D721Med (cell line): ENCODE data around the gene DCHS1.
A peak's percentile ranks its signal among the peaks of the same experiment; 100 is the strongest.
"Not testable (repeated sequence)": the region's sequence is repeated elsewhere in the genome, so short reads cannot be mapped to it uniquely, and the experiment has no call there.

ENCODE experiments used
- DNase-seq: peaks from one replicate; pipeline ENCODE4 v3.0.0; 2011; ENCODE audit warnings: low spot score; ENCODE audit not compliant: insufficient read length
- FAIRE-seq: peaks from 2 replicates; lab custom pipeline; 2011; peaks lifted over from hg19 to GRCh38; lab: Jason Lieb, UNC
- CTCF ChIP-seq: IDR thresholded peaks from 2 replicates; pipeline ENCODE4 v1.5.1; 2012; ENCODE audit warnings: mild to moderate bottlenecking, control low read depth; ENCODE audit not compliant: insufficient read depth; ENCODE audit errors: missing control alignments

Gene DCHS1

GRCh38 chr11:6687876-6688275 lies 32.3 kb upstream of the DCHS1 start:
- TF ChIP-seq CTCF, result no peak
- no peak for FAIRE-seq
- DNase-seq, result no peak

DNA sequence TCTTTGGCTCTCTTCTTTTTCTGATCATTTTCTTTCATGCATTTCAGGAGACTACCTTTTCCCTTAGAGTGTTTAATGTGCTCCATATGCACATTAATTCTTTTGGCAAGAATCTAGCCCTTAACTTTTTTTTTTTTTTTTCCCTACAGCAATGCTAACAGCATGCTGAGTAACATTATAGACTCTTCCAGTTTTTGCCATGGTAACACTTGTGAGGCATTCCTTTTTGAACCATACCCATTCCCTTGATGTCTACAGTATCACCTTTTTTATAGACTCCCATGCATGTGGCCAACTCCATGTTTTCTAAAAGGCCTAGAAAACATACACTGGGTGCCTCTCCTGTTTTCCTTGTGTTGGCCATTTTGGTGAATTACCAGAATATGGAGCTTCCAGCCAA lies 30.4 kb upstream of the DCHS1 start:
- TF ChIP-seq CTCF, result no peak
- no peak for DNase-seq
- FAIRE-seq, result no peak

GRCh38 chr11:6684068-6684467 lies 28.5 kb upstream of the DCHS1 start:
- not testable (repeated sequence) for FAIRE-seq, DNase-seq

DNA sequence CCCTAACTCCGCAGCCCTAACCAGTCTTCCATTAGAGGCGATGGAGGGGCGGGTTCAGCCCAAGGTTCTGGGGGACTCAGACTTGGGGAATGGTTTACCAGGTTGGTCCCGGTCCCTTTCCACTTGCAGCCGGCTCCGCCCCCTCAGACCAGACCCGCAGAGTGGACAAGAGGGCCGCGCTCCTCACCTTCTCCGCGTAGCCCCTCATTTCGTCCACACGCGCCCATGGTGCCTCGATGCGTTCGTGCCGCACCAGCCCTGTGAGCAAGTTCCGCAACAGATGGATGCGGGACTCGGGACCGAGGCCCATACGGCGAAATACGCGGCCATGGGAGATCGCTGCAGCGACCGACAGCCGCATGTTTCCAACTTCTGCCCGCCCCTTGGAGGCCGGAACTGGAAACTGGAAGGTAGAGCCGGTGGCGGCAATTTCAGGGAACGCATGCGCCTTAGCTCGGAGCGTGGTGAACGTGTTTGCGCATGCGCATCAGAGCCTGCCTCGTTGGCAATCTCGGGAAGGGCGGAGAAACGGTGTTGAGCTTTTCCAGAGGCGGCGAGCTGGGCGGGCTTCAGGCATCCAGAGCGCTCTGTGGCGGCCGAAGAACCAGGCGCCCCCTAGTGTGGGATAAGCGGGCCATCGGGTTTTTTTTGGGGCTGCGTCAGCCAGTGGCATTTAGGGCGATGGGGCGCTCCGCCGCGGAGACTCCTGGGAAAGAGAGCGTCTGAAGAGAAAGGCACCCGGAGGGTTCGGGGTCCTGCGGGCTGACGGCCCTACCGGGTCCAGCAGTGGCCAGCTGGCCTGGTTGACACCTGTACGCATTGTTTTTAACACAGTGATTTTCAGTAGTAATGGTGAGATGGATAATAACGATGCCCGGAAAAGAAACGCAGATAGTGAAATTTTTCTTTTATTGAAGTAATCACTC lies 27.6 kb upstream of the DCHS1 start, which contains the start of gene MRPL17:
Gene MRPL17 (minus strand): TSS at position 405 of the 926 bp plus-strand sequence. CDS start 44 bp downstream, at position 361.
- FAIRE-seq (no peak), DNase-seq (peak; percentile 58)
- TF ChIP-seq CTCF, result peak; percentile 75

DNA sequence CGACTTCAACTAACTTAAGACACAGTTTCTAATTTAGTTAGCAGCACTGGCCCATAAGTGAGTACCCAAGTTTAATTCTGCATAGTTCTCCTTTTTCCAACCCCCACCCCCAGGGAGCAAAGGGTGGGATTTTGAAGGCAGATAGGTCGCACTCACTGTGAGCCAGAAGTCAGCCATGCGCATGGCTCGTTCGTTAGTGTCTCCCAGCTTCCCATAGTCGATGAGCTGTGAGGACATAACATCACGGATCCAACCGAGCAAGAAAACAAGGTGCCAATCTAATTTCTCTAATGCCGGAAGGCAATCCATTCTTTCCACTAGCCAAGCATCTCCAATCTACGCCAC lies 27.0 kb upstream of the DCHS1 start:
- FAIRE-seq (no peak), DNase-seq (no peak)
- no peak for TF ChIP-seq CTCF

- FAIRE-seq (no peak), DNase-seq (no peak)
- no peak for TF ChIP-seq CTCF
Measured at GRCh38 chr11:6681949-6682348, 26.3 kb upstream of the DCHS1 start.

- no peak for TF ChIP-seq CTCF
- FAIRE-seq (no peak), DNase-seq (no peak)
Measured at GRCh38 chr11:6681505-6681904, 25.9 kb upstream of the DCHS1 start.

DNA sequence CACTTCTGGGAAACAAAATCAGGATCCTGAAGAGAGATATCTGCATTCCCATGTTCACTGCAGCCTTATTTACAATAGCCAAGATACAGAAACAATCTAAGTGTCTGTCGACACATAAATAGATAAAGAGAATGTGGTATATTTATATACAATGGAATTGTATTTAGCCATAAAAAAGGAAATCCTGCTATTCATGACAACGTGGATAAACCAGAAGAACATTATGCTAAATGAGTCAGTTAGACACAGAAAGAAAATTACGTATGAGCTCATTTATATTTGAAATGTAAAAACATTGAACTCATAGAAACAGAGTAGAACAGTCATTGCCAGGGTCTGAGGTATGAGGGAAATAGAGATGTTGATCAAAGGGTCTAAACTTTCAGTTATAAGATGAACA lies 21.4 kb upstream of the DCHS1 start:
- FAIRE-seq (no peak), DNase-seq (no peak)
- TF ChIP-seq CTCF, result no peak
